ENCODE results near the gene PDS5A. TPM values are rescaled to one million over a fixed set of nuclear protein-coding genes. Genes with fewer than 3 reads are reported as not detected.
"Not testable (repeated sequence)": the region's sequence is repeated elsewhere in the genome, so short reads cannot be mapped to it uniquely, and the experiment has no call there.

PDS5A gene
- 82.1 and 83.1 TPM in 2 replicates for total RNA-seq
- long read RNA-seq, partial matches to known transcripts = 19 of 26 reads
- long read RNA-seq, other reads (novel, unspliced or antisense) = 7 of 26 reads

- peak; percentile 84 for DNase-seq (ENCODE audit: low read depth, low spot score)
- H3K4me3 Mint-ChIP-seq = peak within 1 kb of the TSS; percentile 92
- peaks cover 18% of the 10 kb centered on the region for H3K36me3 Mint-ChIP-seq (ENCODE audit: low read depth)
- peaks cover 30% of the 10 kb centered on the region for H3K4me1 Mint-ChIP-seq
- peak; percentile 81 for TF ChIP-seq CTCF (conservative IDR thresholded peaks at IDR 0.05)
- no peaks in the 10 kb centered on the region for H3K27me3 Mint-ChIP-seq (ENCODE audit: low read depth)
- H3K27ac Mint-ChIP-seq (ENCODE audit: unreplicated experiment) = peak within 1 kb of the TSS; percentile 98
- no peaks in the 10 kb centered on the region for H3K9me3 Mint-ChIP-seq
These were observed at the start of gene PDS5A for GRCh38 chr4:39977489-39978377. PDS5A (minus strand) TSS chr4:39977911; CDS start chr4:39976577, 1,334 bp downstream.

- not testable (repeated sequence) for H3K4me3 Mint-ChIP-seq; H3K27me3 Mint-ChIP-seq (ENCODE audit: low read depth); DNase-seq (ENCODE audit: low read depth, low spot score); H3K9me3 Mint-ChIP-seq; H3K27ac Mint-ChIP-seq (ENCODE audit: unreplicated experiment); H3K4me1 Mint-ChIP-seq; H3K36me3 Mint-ChIP-seq (ENCODE audit: low read depth)
These were observed 46.3 kb upstream of the PDS5A start for GRCh38 chr4:40024049-40024448.

- not testable (repeated sequence) for H3K4me3 Mint-ChIP-seq; H3K9me3 Mint-ChIP-seq; H3K27me3 Mint-ChIP-seq (ENCODE audit: low read depth); H3K36me3 Mint-ChIP-seq (ENCODE audit: low read depth); H3K4me1 Mint-ChIP-seq; DNase-seq (ENCODE audit: low read depth, low spot score); H3K27ac Mint-ChIP-seq (ENCODE audit: unreplicated experiment)
These were observed 43.4 kb upstream of the PDS5A start for GRCh38 chr4:40021116-40021515.

- no peak overlapping the region for H3K4me3 Mint-ChIP-seq
- H3K27me3 Mint-ChIP-seq (ENCODE audit: low read depth) = no peaks in the 10 kb centered on the region
- no peaks in the 10 kb centered on the region for H3K36me3 Mint-ChIP-seq (ENCODE audit: low read depth)
- TF ChIP-seq CTCF (conservative IDR thresholded peaks at IDR 0.05) = no peak
- H3K9me3 Mint-ChIP-seq = no peaks in the 10 kb centered on the region
- H3K4me1 Mint-ChIP-seq = no peaks in the 10 kb centered on the region
- no peak for DNase-seq (ENCODE audit: low read depth, low spot score)
- no peak overlapping the region for H3K27ac Mint-ChIP-seq (ENCODE audit: unreplicated experiment)
These were observed 42.5 kb upstream of the PDS5A start for GRCh38 chr4:40020221-40020620.

- H3K27me3 Mint-ChIP-seq (ENCODE audit: low read depth) = no peaks in the 10 kb centered on the region
- H3K4me1 Mint-ChIP-seq = no peaks in the 10 kb centered on the region
- H3K4me3 Mint-ChIP-seq = no peak overlapping the region
- H3K36me3 Mint-ChIP-seq (ENCODE audit: low read depth) = no peaks in the 10 kb centered on the region
- H3K9me3 Mint-ChIP-seq = no peaks in the 10 kb centered on the region
- no peak for DNase-seq (ENCODE audit: low read depth, low spot score)
- no peak overlapping the region for H3K27ac Mint-ChIP-seq (ENCODE audit: unreplicated experiment)
- no peak for TF ChIP-seq CTCF (conservative IDR thresholded peaks at IDR 0.05)
These were observed 38.3 kb upstream of the PDS5A start for GRCh38 chr4:40016007-40016406.

GRCh38 chr4:40003986-40004385 is 26.3 kb upstream of the PDS5A start:
- H3K4me3 Mint-ChIP-seq = no peak overlapping the region
- no peak for TF ChIP-seq CTCF (conservative IDR thresholded peaks at IDR 0.05)
- H3K36me3 Mint-ChIP-seq (ENCODE audit: low read depth) = no peaks in the 10 kb centered on the region
- no peaks in the 10 kb centered on the region for H3K4me1 Mint-ChIP-seq
- no peaks in the 10 kb centered on the region for H3K9me3 Mint-ChIP-seq
- no peak for DNase-seq (ENCODE audit: low read depth, low spot score)
- no peak overlapping the region for H3K27ac Mint-ChIP-seq (ENCODE audit: unreplicated experiment)
- H3K27me3 Mint-ChIP-seq (ENCODE audit: low read depth) = no peaks in the 10 kb centered on the region
